K562 (cell line): ENCODE data around the gene PRDM8. TPM values are rescaled to one million over a fixed set of nuclear protein-coding genes. Genes with fewer than 3 reads are reported as not detected.

Experiments used
- ATF1 ChIP-seq, 2 experiments: fragments of 450-650 bp in 1 of 2; IDR thresholded peaks; 2 replicates each; pipeline ENCODE4 v1.6.1; 2016; ENCODE audit warnings: missing compliant biosample characterization in 1 of 2, missing genetic modification characterization in 1 of 2
- CEBPB ChIP-seq: fragments of 450-650 bp; IDR thresholded peaks from 2 replicates; pipeline ENCODE4 v1.6.1; 2016; ENCODE audit warnings: missing genetic modification characterization, missing compliant biosample characterization
- COPS2 ChIP-seq: fragments of 450-650 bp; conservative IDR thresholded peaks from 2 replicates; pipeline ENCODE4 v1.6.1; 2016; ENCODE audit warnings: mild to moderate bottlenecking, moderate library complexity
- DPF2 ChIP-seq: fragments of 450-650 bp; IDR thresholded peaks from 2 replicates; pipeline ENCODE4 v1.6.1; 2016
- FOXA1 ChIP-seq: fragments of 450-650 bp; IDR thresholded peaks from 2 replicates; pipeline ENCODE4 v1.6.1; 2016; ENCODE audit warnings: mild to moderate bottlenecking, borderline replicate concordance
- HDAC3 ChIP-seq: fragments of 450-650 bp; IDR thresholded peaks from 2 replicates; pipeline ENCODE4 v1.6.1; 2018; ENCODE audit warnings: borderline replicate concordance, mild to moderate bottlenecking, moderate library complexity; ENCODE audit not compliant: partially characterized antibody
- LEF1 ChIP-seq: fragments of 450-650 bp; IDR thresholded peaks from 2 replicates; pipeline ENCODE4 v1.6.1; 2016; ENCODE audit warnings: mild to moderate bottlenecking
- MXI1 ChIP-seq: IDR thresholded peaks from 2 replicates; pipeline ENCODE4 v1.6.1; 2011; ENCODE audit warnings: low read depth, mild to moderate bottlenecking, improper control_type of control experiment, low read length
- NEUROD1 ChIP-seq: fragments of 150-350 bp; IDR thresholded peaks from 2 replicates; pipeline ENCODE4 v1.6.1; 2014; ENCODE audit warnings: borderline replicate concordance, low read length, low read depth; ENCODE audit not compliant: partially characterized antibody
- PCBP1 ChIP-seq: fragments of 200-400 bp; formaldehyde crosslinking; IDR thresholded peaks from 2 replicates; pipeline ENCODE4 v1.6.1; 2018; ENCODE audit warnings: mild to moderate bottlenecking, low read depth, low read length; ENCODE audit not compliant: poor library complexity, severe bottlenecking
- PML ChIP-seq: IDR thresholded peaks from 2 replicates; pipeline ENCODE4 v1.6.1; 2012; ENCODE audit warnings: low read length, inconsistent platforms
- RBBP5 ChIP-seq: fragments of 200-600 bp; sonication (generic); IDR thresholded peaks from 2 replicates; pipeline ENCODE4 v1.6.1; 2012; ENCODE audit warnings: borderline replicate concordance, mild to moderate bottlenecking, low read length, control low read depth, inconsistent platforms; ENCODE audit not compliant: insufficient read depth, poor library complexity, severe bottlenecking
- SMARCA4 ChIP-seq: fragments of 450-650 bp; IDR thresholded peaks from 2 replicates; pipeline ENCODE4 v1.6.1; 2016
- SMARCE1 ChIP-seq: fragments of 450-650 bp; IDR thresholded peaks from 2 replicates; pipeline ENCODE4 v1.7.1; 2016; ENCODE audit warnings: mild to moderate bottlenecking
- SP1 ChIP-seq: sonication (generic); formaldehyde crosslinking; IDR thresholded peaks from 2 replicates; pipeline ENCODE4 v1.8.1; 2022; ENCODE audit warnings: mild to moderate bottlenecking, missing genetic modification reagents
- ZNF23 ChIP-seq: fragments of 250-450 bp; sonication (Bioruptor Pico); IDR thresholded peaks from 2 replicates; pipeline ENCODE4 v1.4.0; 2020; ENCODE audit warnings: mild to moderate bottlenecking
- ZNF436 ChIP-seq: fragments of 250-450, 450-650 bp; sonication (Bioruptor Pico); formaldehyde crosslinking; IDR thresholded peaks from 2 replicates; pipeline ENCODE4 v1.7.0; 2020; ENCODE audit warnings: mild to moderate bottlenecking
- ZNF586 ChIP-seq: fragments of 450-650 bp; formaldehyde crosslinking; conservative IDR thresholded peaks from 2 replicates; pipeline ENCODE4 v1.4.0; 2020; ENCODE audit warnings: mild to moderate bottlenecking, moderate library complexity
- polyA plus RNA-seq, 8 experiments: library from polyadenylated mRNA; depleted of rRNA in 4 of 8; stranded (reverse) in 5 of 8; unstranded in 3 of 8; fragments of >200 nt; fragmentation: Nextera tagmentation in 2 of 8; fragmentation: Illumina TruSeq in 1 of 8; extraction: Ambion mirVana in 2 of 8; extraction: Trizol in 1 of 8; gene quantifications; 2 replicates each; pipeline versions ENCODE4 v1.2.1 to v1.2.3, GENCODE V29; 2011 to 2014; ENCODE audit warnings: inconsistent platforms in 1 of 8, missing spikeins in 1 of 8
- total RNA-seq, 7 experiments: library from RNA; depleted of rRNA in 6 of 7; stranded (reverse); fragments of >200 nt in 6 of 7; fragmentation: Illumina TruSeq in 2 of 7; extraction: Trizol in 2 of 7; gene quantifications; 2 replicates each; pipeline versions ENCODE4 v1.2.1 to v1.2.3, GENCODE V29; 2011 to 2021; ENCODE audit warnings: low replicate concordance in 1 of 7
- TF ChIP-seq, protein P1 (sequence below), 2 experiments: fragments of 450-650 bp in 1 of 2; sonication (generic) in 1 of 2; formaldehyde crosslinking; conservative IDR thresholded peaks; 2 replicates each; pipeline versions ENCODE4 v1.4.0 to v1.8.1; 2020 to 2022; ENCODE audit warnings: mild to moderate bottlenecking in 1 of 2, missing genetic modification reagents in 1 of 2
- TF ChIP-seq, protein P2 (sequence below): fragments of 250-450 bp; sonication (Bioruptor Pico); IDR thresholded peaks from 2 replicates; pipeline ENCODE4 v1.5.0; 2021; ENCODE audit warnings: mild to moderate bottlenecking, borderline replicate concordance
- TF ChIP-seq, protein P3 (sequence below): fragments of 250-450 bp; sonication (Bioruptor Pico); IDR thresholded peaks from 2 replicates; pipeline ENCODE4 v1.4.0; 2020; ENCODE audit warnings: mild to moderate bottlenecking
- TF ChIP-seq, protein P4 (sequence below), 2 experiments: fragments of 450-650 bp; IDR thresholded peaks; 2 replicates each; pipeline ENCODE4 v1.6.1; 2016
- TF ChIP-seq, protein P5 (sequence below): IDR thresholded peaks from 2 replicates; pipeline ENCODE4 v1.6.1; 2011; ENCODE audit not compliant: insufficient read length; ENCODE audit errors: extremely low read depth

PRDM8 gene
- total and polyA plus RNA-seq, 9 of the 15 experiments (the other 6 are each of a cell fraction or from before 2014, with no cell fraction given) = 0.40 TPM; not detected in 8

DNA sequence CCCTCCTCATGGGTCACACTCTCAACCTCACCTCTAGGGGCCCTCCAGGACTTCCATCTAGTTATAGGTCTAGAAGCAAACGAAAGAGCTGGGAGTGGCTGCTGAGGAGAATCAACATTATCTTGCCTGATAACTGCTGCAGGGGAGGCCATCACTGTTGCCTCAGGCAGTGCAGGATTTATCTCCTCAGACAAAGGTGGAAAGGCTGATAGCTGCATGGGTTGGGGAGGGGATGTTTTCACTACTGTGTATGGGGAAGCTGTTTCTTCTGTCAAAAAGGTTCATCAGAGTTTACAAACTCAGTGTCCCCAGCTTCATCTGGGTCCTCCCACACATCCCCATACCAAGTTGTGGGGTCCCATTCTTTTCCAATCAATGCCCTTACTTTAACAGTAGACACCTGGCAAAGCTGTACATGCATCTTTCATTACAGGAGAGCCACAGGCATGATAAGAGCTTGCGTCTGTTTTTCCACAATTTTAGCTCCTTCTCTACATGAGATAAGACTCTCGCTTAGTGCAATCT lies 17.6 kb upstream of the PRDM8 start (continued):
- TF ChIP-seq RBBP5 (no peak), HDAC3 (peak; percentile 91), LEF1 (peak; percentile 60; the same call in 1 of the 2 replicates), FOXA1 (no peak), ZNF23 (no peak), NEUROD1 (peak; percentile 74), MXI1 (no peak), ZNF586 (CRISPR knock-in tag) (no peak), SMARCE1 (peak; percentile 95), ZNF436 (CRISPR knock-in tag) (no peak), SP1 (CRISPR knock-in tag) (0 out of 2 replicates have a peak, but pooled peaks have one; percentile 23), DPF2 (peak; percentile 97), COPS2 (no peak), CEBPB (tag) (peak; percentile 58; the same call in 1 of the 2 replicates), SMARCA4 (peak; percentile 97), ATF1 (CRISPR knock-in tag; IDR thresholded peaks at IDR 0.05) (no peak), ATF1 (tag; IDR thresholded peaks at IDR 0.05) (peak; percentile 68), PML (peak; percentile 93), PCBP1 (no peak)
- TF ChIP-seq, protein P1, sequence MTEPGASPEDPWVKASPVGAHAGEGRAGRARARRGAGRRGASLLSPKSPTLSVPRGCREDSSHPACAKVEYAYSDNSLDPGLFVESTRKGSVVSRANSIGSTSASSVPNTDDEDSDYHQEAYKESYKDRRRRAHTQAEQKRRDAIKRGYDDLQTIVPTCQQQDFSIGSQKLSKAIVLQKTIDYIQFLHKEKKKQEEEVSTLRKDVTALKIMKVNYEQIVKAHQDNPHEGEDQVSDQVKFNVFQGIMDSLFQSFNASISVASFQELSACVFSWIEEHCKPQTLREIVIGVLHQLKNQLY (CRISPR knock-in tag; conservative IDR thresholded peaks at IDR 0.05) = no peak
- TF ChIP-seq, protein P2, sequence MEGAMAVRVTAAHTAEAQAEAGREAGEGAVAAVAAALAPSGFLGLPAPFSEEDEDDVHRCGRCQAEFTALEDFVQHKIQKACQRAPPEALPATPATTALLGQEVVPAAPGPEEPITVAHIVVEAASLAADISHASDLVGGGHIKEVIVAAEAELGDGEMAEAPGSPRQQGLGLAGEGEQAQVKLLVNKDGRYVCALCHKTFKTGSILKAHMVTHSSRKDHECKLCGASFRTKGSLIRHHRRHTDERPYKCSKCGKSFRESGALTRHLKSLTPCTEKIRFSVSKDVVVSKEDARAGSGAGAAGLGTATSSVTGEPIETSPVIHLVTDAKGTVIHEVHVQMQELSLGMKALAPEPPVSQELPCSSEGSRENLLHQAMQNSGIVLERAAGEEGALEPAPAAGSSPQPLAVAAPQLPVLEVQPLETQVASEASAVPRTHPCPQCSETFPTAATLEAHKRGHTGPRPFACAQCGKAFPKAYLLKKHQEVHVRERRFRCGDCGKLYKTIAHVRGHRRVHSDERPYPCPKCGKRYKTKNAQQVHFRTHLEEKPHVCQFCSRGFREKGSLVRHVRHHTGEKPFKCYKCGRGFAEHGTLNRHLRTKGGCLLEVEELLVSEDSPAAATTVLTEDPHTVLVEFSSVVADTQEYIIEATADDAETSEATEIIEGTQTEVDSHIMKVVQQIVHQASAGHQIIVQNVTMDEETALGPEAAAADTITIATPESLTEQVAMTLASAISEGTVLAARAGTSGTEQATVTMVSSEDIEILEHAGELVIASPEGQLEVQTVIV = no peak
- TF ChIP-seq, protein P3, sequence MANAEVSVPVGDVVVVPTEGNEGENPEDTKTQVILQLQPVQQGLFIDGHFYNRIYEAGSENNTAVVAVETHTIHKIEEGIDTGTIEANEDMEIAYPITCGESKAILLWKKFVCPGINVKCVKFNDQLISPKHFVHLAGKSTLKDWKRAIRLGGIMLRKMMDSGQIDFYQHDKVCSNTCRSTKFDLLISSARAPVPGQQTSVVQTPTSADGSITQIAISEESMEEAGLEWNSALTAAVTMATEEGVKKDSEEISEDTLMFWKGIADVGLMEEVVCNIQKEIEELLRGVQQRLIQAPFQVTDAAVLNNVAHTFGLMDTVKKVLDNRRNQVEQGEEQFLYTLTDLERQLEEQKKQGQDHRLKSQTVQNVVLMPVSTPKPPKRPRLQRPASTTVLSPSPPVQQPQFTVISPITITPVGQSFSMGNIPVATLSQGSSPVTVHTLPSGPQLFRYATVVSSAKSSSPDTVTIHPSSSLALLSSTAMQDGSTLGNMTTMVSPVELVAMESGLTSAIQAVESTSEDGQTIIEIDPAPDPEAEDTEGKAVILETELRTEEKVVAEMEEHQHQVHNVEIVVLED (CRISPR knock-in tag) = no peak
- TF ChIP-seq, protein P4, sequence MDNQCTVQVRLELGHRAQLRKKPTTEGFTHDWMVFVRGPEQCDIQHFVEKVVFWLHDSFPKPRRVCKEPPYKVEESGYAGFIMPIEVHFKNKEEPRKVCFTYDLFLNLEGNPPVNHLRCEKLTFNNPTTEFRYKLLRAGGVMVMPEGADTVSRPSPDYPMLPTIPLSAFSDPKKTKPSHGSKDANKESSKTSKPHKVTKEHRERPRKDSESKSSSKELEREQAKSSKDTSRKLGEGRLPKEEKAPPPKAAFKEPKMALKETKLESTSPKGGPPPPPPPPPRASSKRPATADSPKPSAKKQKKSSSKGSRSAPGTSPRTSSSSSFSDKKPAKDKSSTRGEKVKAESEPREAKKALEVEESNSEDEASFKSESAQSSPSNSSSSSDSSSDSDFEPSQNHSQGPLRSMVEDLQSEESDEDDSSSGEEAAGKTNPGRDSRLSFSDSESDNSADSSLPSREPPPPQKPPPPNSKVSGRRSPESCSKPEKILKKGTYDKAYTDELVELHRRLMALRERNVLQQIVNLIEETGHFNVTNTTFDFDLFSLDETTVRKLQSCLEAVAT (IDR thresholded peaks at IDR 0.05) = no peak
- TF ChIP-seq, protein P5, sequence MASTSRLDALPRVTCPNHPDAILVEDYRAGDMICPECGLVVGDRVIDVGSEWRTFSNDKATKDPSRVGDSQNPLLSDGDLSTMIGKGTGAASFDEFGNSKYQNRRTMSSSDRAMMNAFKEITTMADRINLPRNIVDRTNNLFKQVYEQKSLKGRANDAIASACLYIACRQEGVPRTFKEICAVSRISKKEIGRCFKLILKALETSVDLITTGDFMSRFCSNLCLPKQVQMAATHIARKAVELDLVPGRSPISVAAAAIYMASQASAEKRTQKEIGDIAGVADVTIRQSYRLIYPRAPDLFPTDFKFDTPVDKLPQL = no peak
